ENCODE data around the gene LSG1. TPM values are rescaled to one million over a fixed set of nuclear protein-coding genes. Genes with fewer than 3 reads are reported as not detected.

Gene LSG1
- total RNA-seq, 1 donor from 2014 or later: 36.8 TPM

GRCh38 chr3:194689493-194689944 lies 17.5 kb upstream of the LSG1 start:
- Histone ChIP-seq H3K4me3 (peak overlapping the region; percentile 72), H3K27me3 (no peaks in the 10 kb centered on the region), H3K9me3 (no peaks in the 10 kb centered on the region), H3K36me3 (no peaks in the 10 kb centered on the region), H3K27ac (peak overlapping the region; percentile 74), H3K4me1 (peaks cover 46% of the 10 kb centered on the region)
- ATAC-seq (no peak), DNase-seq (no peak)
- intact Hi-C loops (cut with DNase I): loop anchor here (5.0 kb wide), 1 partner anchor 418 kb away; no protein-coding TSS in a partner anchor
- no peak for TF ChIP-seq CTCF (IDR thresholded peaks at IDR 0.05)

GRCh38 chr3:194688946-194689345 lies 17.0 kb upstream of the LSG1 start:
- Histone ChIP-seq H3K4me1 (peaks cover 46% of the 10 kb centered on the region), H3K9me3 (no peaks in the 10 kb centered on the region), H3K27ac (peak overlapping the region; percentile 74), H3K4me3 (peak overlapping the region; percentile 72), H3K36me3 (no peaks in the 10 kb centered on the region), H3K27me3 (no peaks in the 10 kb centered on the region)
- DNase-seq (no peak), ATAC-seq (no peak)
- TF ChIP-seq CTCF (IDR thresholded peaks at IDR 0.05): no peak
- intact Hi-C loops (cut with DNase I): loop anchor here (5.0 kb wide), 1 partner anchor 418 kb away; no protein-coding TSS in a partner anchor

- Histone ChIP-seq H3K27me3 (no peaks in the 10 kb centered on the region), H3K27ac (peak overlapping the region; percentile 83), H3K4me3 (peak overlapping the region; percentile 72), H3K9me3 (no peaks in the 10 kb centered on the region), H3K4me1 (peaks cover 47% of the 10 kb centered on the region), H3K36me3 (no peaks in the 10 kb centered on the region)
- intact Hi-C loops (cut with DNase I): loop anchor here (5.0 kb wide), 1 partner anchor 419 kb away; no protein-coding TSS in a partner anchor
- no peak for TF ChIP-seq CTCF (IDR thresholded peaks at IDR 0.05)
- ATAC-seq (peak; percentile 41), DNase-seq (peak; percentile 71)
Measured at GRCh38 chr3:194688200-194688740, 16.3 kb upstream of the LSG1 start.

GRCh38 chr3:194687638-194688199 lies 15.7 kb upstream of the LSG1 start:
- Histone ChIP-seq H3K9me3 (no peaks in the 10 kb centered on the region), H3K36me3 (no peaks in the 10 kb centered on the region), H3K27ac (peak overlapping the region; percentile 83), H3K4me1 (peaks cover 52% of the 10 kb centered on the region), H3K27me3 (no peaks in the 10 kb centered on the region), H3K4me3 (peak overlapping the region; percentile 72)
- TF ChIP-seq CTCF (IDR thresholded peaks at IDR 0.05): peak; percentile 56
- ATAC-seq: peak; percentile 74
- DNase-seq: peak; percentile 89
- intact Hi-C loops (cut with DNase I): loop anchor here (5.0 kb wide), 1 partner anchor 420 kb away; no protein-coding TSS in a partner anchor

GRCh38 chr3:194686816-194687637 lies 15.0 kb upstream of the LSG1 start:
- peak; percentile 71 for DNase-seq
- intact Hi-C loops (cut with DNase I): loop anchor here (5.0 kb wide), 1 partner anchor 420 kb away; no protein-coding TSS in a partner anchor
- H3K4me1 ChIP-seq: peaks cover 55% of the 10 kb centered on the region

More at GRCh38 chr3:194686816-194687637, 15.0 kb upstream of the LSG1 start:
- Histone ChIP-seq H3K27ac (peak overlapping the region; percentile 83), H3K36me3 (no peaks in the 10 kb centered on the region), H3K4me3 (peak overlapping the region; percentile 72), H3K27me3 (no peaks in the 10 kb centered on the region), H3K9me3 (no peaks in the 10 kb centered on the region)
- TF ChIP-seq CTCF (IDR thresholded peaks at IDR 0.05): no peak
- no peak for ATAC-seq
